Measurements from ENCODE around the gene SPPL2B. TPM values are rescaled to one million over a fixed set of nuclear protein-coding genes. Genes with fewer than 3 reads are reported as not detected.

SPPL2B gene
- polyA plus RNA-seq, 1 donor from 2014 or later: 68.7 TPM

DNA sequence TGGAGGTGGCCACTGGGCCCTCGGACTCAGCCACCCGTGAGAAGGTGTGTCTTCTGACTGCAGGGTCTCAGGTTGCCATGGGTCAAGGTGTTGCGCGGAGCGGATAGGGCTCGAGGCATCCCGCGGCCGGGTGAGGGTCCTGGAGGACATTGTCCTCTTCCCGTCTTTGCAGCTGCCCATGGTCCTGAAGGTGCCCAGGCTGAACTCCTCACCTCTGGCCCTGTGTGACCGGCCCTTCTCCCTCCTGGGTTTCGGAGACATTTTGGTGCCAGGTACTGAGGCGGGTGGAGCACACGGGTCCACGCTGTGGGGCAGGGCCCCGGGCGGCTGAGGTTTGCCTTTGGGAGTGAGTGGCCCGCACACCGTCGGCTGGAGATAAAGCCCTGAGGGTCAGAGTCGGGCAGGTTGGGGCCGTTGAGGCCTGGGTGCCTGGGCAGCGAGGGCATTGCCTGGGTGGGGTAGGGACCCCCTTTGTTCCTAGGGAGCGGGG lies 15.9 kb downstream of the SPPL2B start:
- TF ChIP-seq, protein P1, sequence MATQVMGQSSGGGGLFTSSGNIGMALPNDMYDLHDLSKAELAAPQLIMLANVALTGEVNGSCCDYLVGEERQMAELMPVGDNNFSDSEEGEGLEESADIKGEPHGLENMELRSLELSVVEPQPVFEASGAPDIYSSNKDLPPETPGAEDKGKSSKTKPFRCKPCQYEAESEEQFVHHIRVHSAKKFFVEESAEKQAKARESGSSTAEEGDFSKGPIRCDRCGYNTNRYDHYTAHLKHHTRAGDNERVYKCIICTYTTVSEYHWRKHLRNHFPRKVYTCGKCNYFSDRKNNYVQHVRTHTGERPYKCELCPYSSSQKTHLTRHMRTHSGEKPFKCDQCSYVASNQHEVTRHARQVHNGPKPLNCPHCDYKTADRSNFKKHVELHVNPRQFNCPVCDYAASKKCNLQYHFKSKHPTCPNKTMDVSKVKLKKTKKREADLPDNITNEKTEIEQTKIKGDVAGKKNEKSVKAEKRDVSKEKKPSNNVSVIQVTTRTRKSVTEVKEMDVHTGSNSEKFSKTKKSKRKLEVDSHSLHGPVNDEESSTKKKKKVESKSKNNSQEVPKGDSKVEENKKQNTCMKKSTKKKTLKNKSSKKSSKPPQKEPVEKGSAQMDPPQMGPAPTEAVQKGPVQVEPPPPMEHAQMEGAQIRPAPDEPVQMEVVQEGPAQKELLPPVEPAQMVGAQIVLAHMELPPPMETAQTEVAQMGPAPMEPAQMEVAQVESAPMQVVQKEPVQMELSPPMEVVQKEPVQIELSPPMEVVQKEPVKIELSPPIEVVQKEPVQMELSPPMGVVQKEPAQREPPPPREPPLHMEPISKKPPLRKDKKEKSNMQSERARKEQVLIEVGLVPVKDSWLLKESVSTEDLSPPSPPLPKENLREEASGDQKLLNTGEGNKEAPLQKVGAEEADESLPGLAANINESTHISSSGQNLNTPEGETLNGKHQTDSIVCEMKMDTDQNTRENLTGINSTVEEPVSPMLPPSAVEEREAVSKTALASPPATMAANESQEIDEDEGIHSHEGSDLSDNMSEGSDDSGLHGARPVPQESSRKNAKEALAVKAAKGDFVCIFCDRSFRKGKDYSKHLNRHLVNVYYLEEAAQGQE (IDR thresholded peaks at IDR 0.05; ENCODE audit: borderline replicate concordance): no peak
- TF ChIP-seq, protein P2, sequence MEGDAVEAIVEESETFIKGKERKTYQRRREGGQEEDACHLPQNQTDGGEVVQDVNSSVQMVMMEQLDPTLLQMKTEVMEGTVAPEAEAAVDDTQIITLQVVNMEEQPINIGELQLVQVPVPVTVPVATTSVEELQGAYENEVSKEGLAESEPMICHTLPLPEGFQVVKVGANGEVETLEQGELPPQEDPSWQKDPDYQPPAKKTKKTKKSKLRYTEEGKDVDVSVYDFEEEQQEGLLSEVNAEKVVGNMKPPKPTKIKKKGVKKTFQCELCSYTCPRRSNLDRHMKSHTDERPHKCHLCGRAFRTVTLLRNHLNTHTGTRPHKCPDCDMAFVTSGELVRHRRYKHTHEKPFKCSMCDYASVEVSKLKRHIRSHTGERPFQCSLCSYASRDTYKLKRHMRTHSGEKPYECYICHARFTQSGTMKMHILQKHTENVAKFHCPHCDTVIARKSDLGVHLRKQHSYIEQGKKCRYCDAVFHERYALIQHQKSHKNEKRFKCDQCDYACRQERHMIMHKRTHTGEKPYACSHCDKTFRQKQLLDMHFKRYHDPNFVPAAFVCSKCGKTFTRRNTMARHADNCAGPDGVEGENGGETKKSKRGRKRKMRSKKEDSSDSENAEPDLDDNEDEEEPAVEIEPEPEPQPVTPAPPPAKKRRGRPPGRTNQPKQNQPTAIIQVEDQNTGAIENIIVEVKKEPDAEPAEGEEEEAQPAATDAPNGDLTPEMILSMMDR (IDR thresholded peaks at IDR 0.05; ENCODE audit: poor library complexity, severe bottlenecking): no peak
- TF ChIP-seq MXI1 (conservative IDR thresholded peaks at IDR 0.05; ENCODE audit: poor library complexity, severe bottlenecking) (no peak), RAD21 (conservative IDR thresholded peaks at IDR 0.05) (no peak), POLR2AphosphoS5 (IDR thresholded peaks at IDR 0.05) (no peak), EZH2 (IDR thresholded peaks at IDR 0.05; ENCODE audit: borderline replicate concordance, insufficient read depth, low read length, poor library complexity, severe bottlenecking) (no peak), SMC3 (conservative IDR thresholded peaks at IDR 0.05; ENCODE audit: poor library complexity) (no peak), EP300 (conservative IDR thresholded peaks at IDR 0.05; ENCODE audit: poor library complexity, severe bottlenecking) (no peak), TAF1 (IDR thresholded peaks at IDR 0.05; ENCODE audit: low read depth) (no peak)
- Histone ChIP-seq H3K9me2 (ENCODE audit: insufficient read depth, low read length) (no peaks in the 10 kb centered on the region), H3K36me3 (ENCODE audit: insufficient read depth, low read length) (peaks cover 3% of the 10 kb centered on the region), H3K4me2 (ENCODE audit: low read length) (no peak overlapping the region), H3K9me3 (ENCODE audit: low read length) (no peaks in the 10 kb centered on the region), H3K27ac (ENCODE audit: low read length) (no peak overlapping the region), H3K4me3 (ENCODE audit: low read length) (no peak overlapping the region), H3K9ac (ENCODE audit: low read length) (no peak overlapping the region), H3K27me3 (ENCODE audit: insufficient read depth, low read depth, low read length) (no peaks in the 10 kb centered on the region), H4K20me1 (ENCODE audit: insufficient read depth) (no peaks in the 10 kb centered on the region), H3K79me2 (replicated peaks; ENCODE audit: insufficient read depth, low read length) (no peaks in the 10 kb centered on the region), H2AFZ (ENCODE audit: low read depth, low read length) (no peak overlapping the region), H3F3A (ENCODE audit: insufficient read depth, low read length, poor library complexity, severe bottlenecking) (no peaks in the 10 kb centered on the region)

DNA sequence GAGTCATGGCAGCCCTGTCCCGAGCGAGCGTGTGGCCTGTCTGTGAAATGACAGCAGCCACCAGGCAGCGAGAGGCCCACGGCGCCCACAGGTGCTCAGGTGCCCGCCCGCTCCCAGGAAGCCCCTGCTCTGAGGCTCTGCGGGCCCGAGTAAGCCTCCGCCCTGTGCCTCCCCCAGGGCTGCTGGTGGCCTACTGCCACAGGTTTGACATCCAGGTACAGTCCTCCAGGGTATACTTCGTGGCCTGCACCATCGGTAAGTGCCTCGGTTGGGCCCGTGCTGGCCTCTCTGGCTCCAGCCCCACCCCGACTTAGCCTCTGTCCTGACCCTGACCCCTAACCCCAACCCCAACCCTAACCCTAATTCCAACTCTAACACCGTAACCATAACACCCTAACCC lies 16.6 kb downstream of the SPPL2B start:
- H3K9me3 ChIP-seq (ENCODE audit: low read length): no peaks in the 10 kb centered on the region
- no peaks in the 10 kb centered on the region for H4K20me1 ChIP-seq (ENCODE audit: insufficient read depth)
- H3K4me3 ChIP-seq (ENCODE audit: low read length): no peak overlapping the region
- H3K4me2 ChIP-seq (ENCODE audit: low read length): no peak overlapping the region
- TF ChIP-seq, protein P1 (IDR thresholded peaks at IDR 0.05; ENCODE audit: borderline replicate concordance): no peak
- no peak for TF ChIP-seq EP300 (conservative IDR thresholded peaks at IDR 0.05; ENCODE audit: poor library complexity, severe bottlenecking)
- H3K27ac ChIP-seq (ENCODE audit: low read length): no peak overlapping the region
- H3K36me3 ChIP-seq (ENCODE audit: insufficient read depth, low read length): peaks cover 3% of the 10 kb centered on the region
- H3K9me2 ChIP-seq (ENCODE audit: insufficient read depth, low read length): no peaks in the 10 kb centered on the region
- no peaks in the 10 kb centered on the region for H3F3A ChIP-seq (ENCODE audit: insufficient read depth, low read length, poor library complexity, severe bottlenecking)
- no peak overlapping the region for H2AFZ ChIP-seq (ENCODE audit: low read depth, low read length)
- H3K79me2 ChIP-seq (replicated peaks; ENCODE audit: insufficient read depth, low read length): no peaks in the 10 kb centered on the region
- H3K9ac ChIP-seq (ENCODE audit: low read length): no peak overlapping the region
- H3K27me3 ChIP-seq (ENCODE audit: insufficient read depth, low read depth, low read length): no peaks in the 10 kb centered on the region
